Measurements from ENCODE around the gene SMG6.
"Not testable (repeated sequence)": the region's sequence is repeated elsewhere in the genome, so short reads cannot be mapped to it uniquely, and the experiment has no call there.

- not testable (repeated sequence) for TF ChIP-seq POLR2A (IDR thresholded peaks at IDR 0.05; ENCODE audit: low read length); GATA1 (IDR thresholded peaks at IDR 0.05; ENCODE audit: low read depth, low read length)
Observed at GRCh38 chr17:2316916-2317205, 13.3 kb upstream of the SMG6 start.

Data from erythroblast (primary cell).